Endometrial microvascular endothelial cells (primary cell): ENCODE results near the gene MTURN. TPM values are rescaled to one million over a fixed set of nuclear protein-coding genes. Genes with fewer than 3 reads are reported as not detected.
"Not testable (repeated sequence)": the region's sequence is repeated elsewhere in the genome, so short reads cannot be mapped to it uniquely, and the experiment has no call there.

Experiments used
- in situ Hi-C: cut with HindIII; loops from 2 replicates; pipeline ENCODE4 v1.10.0; 2017; ENCODE audit warnings: low sequenced_read_pairs, low pct_unique_long_range_greater_than_20kb; ENCODE audit errors: inconsistent ontology term
- total RNA-seq: library from RNA; depleted of rRNA; stranded (reverse); fragments of >200 nt; gene quantifications from one replicate; pipeline ENCODE4 v1.2.3, GENCODE V29; 2015; ENCODE audit errors: inconsistent ontology term

Gene MTURN
- 22.1 TPM for total RNA-seq

- in situ Hi-C loops: no loop called here
Observed at GRCh38 chr7:30134611-30135300, at the start of gene MTURN. Gene MTURN (plus strand): TSS chr7:30134986. CDS start chr7:30135137, 151 bp downstream.

DNA sequence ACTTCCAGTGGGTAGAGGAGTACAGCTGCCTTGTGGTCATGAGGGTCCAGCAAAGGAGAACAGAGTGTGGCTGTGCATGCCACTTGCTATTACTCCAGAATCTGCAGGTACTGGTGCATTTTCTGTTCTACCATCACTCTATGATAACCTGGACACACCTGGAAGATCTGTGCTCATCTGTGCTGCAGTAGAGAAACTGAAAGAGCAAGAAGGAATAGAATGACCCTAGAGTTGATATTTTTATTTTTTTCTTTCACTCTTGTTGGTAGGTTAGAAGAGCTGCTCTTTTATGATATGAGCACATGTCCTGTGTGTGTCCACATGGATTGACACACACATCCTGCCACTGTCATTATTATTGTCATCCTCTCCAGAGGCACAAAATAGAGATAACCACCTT lies 48.3 kb upstream of the MTURN start:
- in situ Hi-C loops: no loop called here

DNA sequence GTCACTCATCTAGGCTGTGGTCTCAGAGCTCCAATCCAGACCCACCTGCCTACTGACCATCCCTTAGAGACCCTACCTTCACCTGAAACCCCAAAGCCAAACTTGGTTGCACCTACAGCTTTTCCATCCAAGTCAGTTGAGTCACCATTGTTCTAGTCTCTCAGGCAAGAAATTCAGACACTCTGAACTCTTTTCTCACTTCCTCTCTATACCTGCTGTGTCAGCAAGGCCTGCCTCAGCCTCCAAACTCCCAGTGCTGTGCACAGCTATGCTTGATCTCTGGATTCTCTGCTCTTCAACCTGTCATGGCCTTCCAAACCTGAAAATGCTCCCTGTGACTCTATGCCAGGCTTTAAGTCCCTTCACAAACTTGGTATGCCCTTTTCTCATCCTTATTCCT lies 47.4 kb upstream of the MTURN start:
- in situ Hi-C loops: no loop called here

GRCh38 chr7:30088362-30088761 lies 46.4 kb upstream of the MTURN start:
- in situ Hi-C loops: no loop called here

DNA sequence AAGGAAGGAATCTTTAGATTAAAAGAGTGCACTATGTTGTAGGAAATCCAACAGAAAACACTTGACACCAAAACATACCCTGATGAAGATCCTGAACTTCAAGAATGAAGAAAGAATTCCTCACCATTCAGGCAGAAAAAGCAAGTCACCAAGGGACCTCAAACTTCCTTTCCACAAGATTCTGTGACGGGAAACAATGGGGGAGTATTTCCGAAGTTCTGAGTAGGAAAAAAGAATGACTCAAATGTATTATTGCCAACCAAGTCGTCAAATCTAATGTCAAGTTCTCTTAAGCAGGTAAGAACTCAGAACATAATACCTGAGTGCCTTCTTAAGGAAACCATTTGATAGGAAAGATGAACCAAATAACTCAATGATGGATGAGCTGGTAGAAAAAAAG lies 44.7 kb upstream of the MTURN start:
- in situ Hi-C loops: no loop called here

GRCh38 chr7:30091491-30091912 lies 43.3 kb upstream of the MTURN start:
- in situ Hi-C loops: no loop called here

DNA sequence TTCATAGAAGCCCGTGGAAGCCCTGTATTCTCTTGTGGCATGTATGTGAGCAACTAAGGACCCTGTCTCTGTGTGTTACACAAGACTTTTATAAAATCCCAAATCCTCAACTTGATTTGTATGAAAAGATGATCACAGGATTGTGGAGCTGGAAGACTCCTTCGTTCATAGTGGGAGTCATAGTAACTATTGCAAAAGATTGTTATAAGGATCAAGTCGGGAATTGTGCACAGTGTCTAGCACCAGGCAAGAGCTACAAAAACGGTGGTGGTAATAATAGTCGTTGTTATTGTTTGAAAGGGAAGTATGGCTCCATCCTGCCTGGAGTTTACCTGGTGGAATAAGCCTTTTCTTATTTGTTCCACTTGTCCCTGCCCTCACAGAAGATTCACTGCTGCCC lies 42.8 kb upstream of the MTURN start:
- in situ Hi-C loops: no loop called here

GRCh38 chr7:30093420-30093952 lies 41.3 kb upstream of the MTURN start:
- in situ Hi-C loops: no loop called here

DNA sequence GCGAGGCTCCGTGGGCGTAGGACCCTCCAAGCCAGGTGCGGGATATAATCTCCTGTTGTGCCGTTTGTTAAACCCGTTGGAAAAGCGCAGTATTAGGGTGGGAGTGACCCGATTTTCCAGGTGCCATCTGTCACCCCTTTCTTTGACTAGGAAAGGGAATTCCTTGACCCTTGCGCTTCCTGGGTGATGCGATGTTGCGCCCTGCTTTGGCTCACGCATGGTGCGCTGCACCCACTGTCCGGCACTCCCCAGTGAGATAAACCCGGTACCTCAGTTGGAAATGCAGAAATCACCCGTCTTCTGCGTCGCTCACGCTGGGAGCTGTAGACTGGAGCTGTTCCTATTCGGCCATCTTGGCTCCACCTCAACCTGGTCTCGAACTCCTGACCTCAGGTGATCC lies 36.2 kb upstream of the MTURN start:
- in situ Hi-C loops: not testable (repeated sequence)

DNA sequence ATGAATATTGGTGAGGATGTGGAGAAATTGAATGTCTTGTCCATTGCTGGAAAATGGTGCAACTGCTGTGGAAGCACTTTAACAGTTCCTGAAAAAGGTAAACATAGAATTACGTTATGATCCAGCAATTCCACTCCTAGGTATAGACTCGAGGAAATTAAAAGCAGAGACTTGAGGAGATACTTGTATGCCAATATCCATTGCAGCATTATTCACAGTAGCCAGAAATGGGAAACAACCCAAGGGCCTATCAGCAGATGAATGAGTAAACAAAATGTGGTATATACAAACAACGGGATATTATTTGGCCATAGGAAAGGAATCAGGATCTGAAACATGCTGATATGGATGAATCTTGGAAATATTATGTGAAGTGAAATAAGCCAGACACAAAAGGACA lies 32.5 kb upstream of the MTURN start:
- in situ Hi-C loops: no loop called here

DNA sequence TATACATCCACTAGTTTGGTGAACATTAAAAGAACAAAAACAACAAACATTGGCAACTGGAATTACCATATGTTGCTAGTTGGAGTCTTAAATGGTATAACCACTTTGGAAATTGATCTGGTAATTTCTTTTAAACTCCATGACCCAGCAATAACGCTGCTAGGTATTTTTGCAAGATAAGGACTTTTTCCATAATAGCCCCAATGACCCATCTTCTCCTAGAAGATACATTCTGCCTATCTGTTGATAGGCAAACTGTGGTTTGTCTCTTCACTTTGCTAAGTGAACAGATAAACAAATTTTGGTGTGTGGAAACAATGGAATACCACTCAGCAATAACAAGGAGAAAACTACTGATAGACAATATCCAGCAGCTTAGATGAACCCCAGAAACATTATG lies 30.6 kb upstream of the MTURN start:
- in situ Hi-C loops: no loop called here

DNA sequence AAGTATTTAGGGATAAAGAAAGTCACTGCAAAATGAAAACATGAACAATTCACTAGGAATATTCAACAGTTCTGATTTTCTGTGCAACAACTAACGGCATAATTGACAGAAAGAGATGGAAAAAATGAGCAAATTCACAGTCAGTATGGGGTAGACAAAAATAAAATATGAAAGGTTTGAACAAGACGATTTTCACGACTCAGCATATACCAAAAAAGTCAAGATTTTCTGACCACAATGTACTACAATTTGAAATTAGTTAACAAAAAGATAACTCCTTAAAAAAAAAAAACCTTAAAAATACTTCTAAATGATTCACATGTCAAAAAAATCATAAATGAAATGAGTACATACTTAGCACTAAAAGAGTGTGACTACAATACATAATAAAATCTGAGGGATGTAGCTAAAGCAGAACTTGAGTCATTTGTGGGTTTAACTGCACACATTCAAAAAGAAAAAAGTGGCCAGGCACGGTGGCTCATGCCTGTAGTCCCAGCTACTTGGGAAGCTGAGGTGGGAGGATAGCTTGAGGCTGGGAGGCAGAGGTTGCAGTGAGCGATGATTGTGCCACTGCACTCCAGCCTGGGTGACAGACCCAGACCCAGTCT lies 22.6 kb upstream of the MTURN start:
- in situ Hi-C loops: no loop called here

DNA sequence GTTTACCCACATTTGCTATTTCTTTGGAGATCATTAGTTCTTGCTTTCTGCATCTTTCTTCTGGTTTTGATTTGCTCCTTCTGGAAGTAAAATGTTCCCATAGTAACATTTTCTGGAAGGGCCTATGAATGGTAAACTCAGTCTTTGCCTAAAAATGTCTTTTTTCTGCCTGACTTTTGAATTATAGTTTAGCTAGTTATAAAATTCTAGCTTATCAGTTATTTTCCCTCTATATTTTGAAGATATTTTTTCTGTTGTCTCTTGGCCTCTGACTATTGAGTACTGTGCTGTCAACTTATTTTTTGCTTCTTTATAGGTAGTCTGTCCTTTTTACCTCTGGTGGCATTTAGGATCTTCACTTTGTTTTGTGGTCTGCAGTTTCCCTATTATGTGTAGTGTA lies 21.6 kb upstream of the MTURN start:
- in situ Hi-C loops: no loop called here

- in situ Hi-C loops: no loop called here
Observed at GRCh38 chr7:30114536-30115238, 20.1 kb upstream of the MTURN start.

GRCh38 chr7:30115709-30116297 lies 19.0 kb upstream of the MTURN start:
- in situ Hi-C loops: no loop called here

DNA sequence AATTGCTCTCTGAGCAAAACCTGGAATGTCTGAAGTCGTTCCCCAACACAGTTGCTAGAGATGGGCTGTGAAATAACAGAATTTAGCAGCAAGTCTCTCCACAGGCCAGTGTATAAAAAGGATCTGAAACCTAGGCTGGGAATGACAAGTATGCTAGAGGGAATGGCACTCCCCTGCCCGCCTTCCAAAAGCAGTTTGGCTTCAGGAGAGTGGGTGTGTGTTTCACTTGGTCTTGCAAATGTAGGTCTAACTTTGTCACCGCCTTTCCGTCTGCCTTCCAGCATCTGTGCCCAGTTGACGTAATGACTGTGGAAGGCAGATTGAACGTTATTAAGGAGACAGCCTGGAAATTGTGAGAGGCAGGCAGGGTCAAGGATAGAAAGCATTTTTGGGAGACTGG lies 18.0 kb upstream of the MTURN start:
- in situ Hi-C loops: no loop called here

GRCh38 chr7:30117896-30118295 lies 16.9 kb upstream of the MTURN start:
- in situ Hi-C loops: no loop called here

GRCh38 chr7:30119890-30120577 lies 14.8 kb upstream of the MTURN start:
- in situ Hi-C loops: no loop called here
